HG02981 (cell line): ENCODE measurements around the gene METAP1.
A peak's percentile ranks its signal among the peaks of the same experiment; 100 is the strongest.
"Not testable (repeated sequence)": the region's sequence is repeated elsewhere in the genome, so short reads cannot be mapped to it uniquely, and the experiment has no call there.

Experiments used
- ATAC-seq: cut with Tn5 transposase; IDR thresholded peaks from one replicate; pipeline ENCODE4 v1.9.1; 2021; ENCODE audit warnings: mild to moderate bottlenecking, moderate library complexity; ENCODE audit not compliant: unreplicated experiment

METAP1 gene

GRCh38 chr4:99054428-99054994 is 59.0 kb downstream of the METAP1 start:
- ATAC-seq = peak; percentile 55

DNA sequence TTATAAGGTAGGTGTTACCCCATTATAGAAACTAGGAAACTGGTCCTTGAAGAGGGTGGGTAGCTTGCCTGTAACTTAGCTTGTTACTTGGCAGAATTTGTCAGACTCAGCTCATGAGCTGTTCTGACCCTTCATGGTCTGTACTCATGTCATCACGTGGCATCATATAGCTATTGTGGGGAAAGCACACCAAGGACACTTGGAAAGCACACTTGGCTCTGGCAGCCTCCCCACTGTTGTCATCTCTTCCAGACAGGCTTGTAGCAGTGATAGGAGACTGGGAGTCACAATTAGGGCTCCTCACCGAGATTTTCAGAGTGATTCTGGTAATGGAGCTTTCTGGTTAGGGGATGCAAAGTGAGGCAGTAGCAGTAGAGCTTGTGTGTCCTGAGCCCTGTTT is 62.7 kb downstream of the METAP1 start:
- ATAC-seq = no peak

- no peak for ATAC-seq
Observed at GRCh38 chr4:99059550-99059949, 64.0 kb downstream of the METAP1 start.

GRCh38 chr4:99061048-99061700 is 65.7 kb downstream of the METAP1 start:
- ATAC-seq = no peak

GRCh38 chr4:99062120-99062519 is 66.6 kb downstream of the METAP1 start:
- no peak for ATAC-seq

DNA sequence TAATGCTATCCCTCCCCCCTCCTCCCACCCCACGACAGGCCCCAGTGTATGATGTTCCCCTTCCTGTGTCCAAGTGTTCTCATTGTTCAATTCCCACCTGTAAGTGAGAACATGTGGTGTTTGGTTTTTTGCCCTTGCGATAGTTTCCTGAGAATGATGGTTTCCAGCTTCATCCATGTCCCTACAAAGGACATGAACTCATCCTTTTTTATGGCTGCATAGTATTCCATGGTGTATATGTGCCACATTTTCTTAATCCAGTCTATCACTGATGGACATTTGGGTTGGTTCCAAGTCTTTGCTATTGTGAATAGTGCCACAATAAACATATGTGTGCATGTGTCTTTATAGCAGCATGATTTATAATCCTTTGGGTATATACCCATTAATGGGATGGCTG is 70.0 kb downstream of the METAP1 start:
- ATAC-seq = not testable (repeated sequence)

DNA sequence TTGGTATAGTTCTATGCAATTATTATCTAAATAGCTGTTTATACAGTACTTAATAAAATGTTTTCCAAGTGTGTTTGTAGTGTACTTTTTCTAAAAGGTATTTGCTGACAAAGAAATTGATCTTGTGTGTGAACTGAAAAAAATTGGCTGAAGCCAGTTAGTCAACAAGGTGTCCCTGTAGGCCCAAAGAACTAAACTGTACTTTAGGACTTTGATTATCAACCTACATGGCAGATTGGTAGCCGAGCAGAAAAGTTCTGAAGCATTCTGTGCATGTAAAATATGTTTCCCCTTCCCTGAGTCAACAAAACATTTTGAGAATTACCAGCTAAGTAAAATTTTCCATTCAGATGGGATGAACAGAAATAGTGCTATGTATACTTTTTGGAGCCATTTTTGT is 72.1 kb downstream of the METAP1 start:
- ATAC-seq = no peak

DNA sequence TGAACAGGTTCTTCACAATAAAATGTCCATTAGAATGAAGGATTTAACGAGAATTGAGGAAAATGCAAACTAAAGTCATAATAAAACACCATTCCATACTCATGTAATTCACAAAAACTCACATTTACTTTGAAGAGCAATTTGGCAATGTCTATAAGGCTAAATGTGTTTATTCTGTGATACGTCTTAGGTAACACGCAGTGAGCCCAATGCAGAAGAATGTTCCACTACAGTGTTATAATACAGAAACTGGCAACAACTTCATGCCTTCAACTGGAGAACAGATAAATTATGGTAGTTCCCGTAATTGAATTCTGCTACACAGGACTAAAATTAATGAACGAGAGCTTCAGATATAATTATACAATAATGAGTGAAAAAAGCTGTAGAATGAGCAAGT is 75.6 kb downstream of the METAP1 start:
- no peak for ATAC-seq

DNA sequence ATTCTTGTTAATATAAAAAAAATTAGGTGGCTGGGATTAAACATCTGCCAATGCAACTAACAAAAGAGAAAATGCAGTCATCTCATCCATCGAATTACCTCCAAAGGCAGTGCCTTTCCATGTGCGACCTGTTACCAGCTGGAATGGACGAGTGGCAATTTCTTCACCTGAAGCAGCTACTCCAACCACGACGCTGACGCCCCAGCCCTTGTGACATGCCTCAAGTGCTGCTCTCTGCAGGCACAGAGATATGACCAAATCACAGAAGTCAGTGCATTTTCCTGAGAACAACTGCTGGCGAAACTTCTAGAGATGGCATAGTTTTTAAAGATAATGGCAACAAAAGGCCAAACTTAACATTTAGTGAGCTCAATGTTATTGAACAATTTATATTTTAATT is 79.3 kb downstream of the METAP1 start:
- no peak for ATAC-seq

DNA sequence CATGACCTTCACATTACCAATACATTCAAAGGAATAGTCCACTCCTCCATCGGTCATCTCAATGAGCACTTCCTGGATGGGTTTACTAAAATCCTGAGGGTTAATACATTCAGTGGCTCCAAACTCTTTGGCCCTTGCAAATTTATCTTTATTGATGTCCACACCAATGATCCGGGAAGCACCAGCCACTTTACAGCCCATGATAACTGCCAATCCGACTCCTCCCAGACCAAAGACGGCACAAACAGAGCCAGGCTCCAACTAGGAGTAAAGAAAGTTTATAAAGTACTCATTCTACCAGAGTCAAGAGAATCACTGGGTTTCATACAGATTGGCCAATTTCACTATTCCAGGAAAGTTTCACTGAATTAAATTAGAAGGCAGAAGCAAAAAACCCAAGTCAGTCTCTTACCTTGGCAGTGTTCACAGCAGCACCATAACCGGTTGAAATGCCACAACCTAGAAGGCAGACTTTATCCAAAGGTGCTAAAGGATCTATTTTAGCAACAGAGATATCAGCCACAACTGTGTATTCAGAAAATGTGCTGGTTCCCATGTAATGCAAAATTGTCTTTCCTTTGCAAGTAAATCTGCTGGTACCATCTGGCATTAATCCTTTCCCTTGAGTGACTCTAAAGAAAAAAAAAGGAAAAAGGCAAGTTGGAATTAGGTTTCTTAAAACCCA is 80.9 kb downstream of the METAP1 start:
- ATAC-seq = no peak

DNA sequence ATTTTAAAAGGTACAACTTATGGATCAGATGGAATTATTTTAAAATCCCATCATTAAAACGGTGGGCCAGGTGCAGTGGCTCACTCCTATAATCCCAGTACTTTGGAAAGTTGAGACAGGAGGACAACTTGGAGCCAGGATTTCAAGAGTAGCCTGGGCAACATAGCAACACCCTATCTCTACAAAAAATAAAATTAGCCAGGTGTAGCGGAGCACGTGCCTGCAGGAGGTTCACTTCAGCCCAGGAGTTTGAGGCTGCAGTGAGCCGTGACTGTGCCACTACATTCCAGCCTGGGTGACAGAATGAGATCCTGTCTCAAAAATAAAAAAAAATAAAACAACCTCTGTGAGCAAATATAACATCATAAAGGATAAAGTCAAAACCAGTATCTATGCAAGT is 81.7 kb downstream of the METAP1 start:
- ATAC-seq = no peak

GRCh38 chr4:99078336-99078735 is 82.8 kb downstream of the METAP1 start:
- ATAC-seq = no peak

DNA sequence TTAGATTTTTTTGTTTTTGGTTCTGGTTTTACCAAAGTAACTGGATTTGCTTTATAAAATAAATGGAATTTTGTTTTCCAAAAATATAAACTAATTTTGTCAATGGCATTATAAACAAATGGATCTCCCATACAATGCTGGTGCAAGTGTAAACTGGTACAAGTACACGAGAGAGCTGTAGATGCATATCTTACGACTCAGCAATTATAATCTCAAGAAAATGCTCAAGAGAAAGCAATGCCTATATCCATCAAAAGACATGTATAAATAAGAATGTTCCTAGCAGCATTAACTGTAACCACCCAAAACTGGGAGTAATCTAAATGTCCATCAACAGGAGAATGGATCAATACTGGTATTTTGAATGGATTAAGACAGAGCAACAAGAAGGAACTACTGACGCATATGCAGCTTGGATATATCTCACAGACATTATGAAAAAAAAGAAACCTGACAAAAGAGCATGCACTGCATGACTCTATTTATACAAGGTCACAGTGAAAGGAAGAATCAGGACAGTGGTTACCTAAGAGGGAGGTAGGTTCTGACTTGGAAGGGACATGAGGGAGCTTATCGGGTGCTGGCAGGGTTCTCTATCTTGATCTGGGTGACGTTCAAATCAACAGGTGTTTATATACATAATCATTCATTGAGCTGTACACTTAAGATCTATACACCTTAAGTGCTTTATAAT is 83.6 kb downstream of the METAP1 start:
- no peak for ATAC-seq

- no peak for ATAC-seq
Observed at GRCh38 chr4:99079625-99080295, 84.2 kb downstream of the METAP1 start.

DNA sequence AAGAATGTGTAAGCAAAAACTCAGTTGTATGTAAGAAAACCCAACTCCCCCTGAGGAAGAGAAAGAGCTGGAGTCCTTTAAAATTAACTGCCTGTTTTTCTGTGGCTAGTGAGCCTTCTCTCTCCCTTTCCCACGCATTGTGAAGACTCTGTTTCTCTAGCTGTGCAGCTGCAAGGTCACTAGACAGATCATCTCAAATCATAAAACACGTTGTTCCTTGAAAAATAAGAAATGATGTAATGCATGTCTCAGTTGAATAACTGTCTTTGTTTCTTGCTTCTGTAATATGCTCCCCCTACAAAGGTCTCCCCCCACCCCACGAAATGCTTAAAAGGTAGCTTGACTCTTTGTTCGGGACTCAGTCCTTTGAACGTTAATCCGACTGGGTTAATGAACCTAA is 85.3 kb downstream of the METAP1 start:
- not testable (repeated sequence) for ATAC-seq

GRCh38 chr4:99082192-99082591 is 86.7 kb downstream of the METAP1 start:
- no peak for ATAC-seq

DNA sequence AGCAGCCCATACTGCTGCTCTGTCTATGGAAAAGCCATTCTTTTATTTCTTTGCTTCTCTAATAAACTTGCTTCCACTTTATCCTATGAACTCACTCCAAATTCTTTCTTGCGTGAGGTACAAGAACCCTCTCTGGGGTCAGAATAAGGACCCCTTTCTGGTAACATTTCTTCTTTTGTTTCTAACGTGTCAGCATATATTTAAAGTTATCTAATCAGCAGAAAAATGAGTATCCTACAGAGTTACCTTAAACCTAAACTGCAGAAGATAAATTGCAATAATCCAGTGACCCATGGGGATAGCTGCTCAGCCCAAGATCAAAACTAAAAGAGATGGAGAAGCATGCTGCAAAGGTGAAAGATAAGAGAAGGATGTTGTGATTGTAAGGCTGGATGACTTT is 89.1 kb downstream of the METAP1 start:
- no peak for ATAC-seq

DNA sequence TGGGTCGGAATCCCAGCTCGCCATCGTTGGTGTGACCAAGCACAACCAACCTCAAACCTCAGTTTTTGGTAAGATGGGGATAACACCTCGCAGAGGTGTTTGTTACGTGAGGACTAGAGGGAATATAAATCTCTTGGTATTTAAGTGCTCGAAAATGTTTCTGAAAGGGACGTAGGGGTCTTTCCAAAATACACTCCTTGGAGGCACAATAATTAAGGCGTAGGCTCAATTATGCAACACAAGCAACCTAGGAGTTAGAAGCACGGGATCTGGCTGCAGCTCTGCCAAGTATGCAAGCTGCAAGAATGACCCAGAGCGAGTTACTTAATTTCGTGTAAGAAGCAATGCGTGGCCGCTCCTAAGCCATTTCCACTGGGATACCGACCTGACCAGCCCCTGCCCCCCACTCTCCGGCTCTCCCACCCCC is 92.5 kb downstream of the METAP1 start:
- ATAC-seq = peak; percentile 24

DNA sequence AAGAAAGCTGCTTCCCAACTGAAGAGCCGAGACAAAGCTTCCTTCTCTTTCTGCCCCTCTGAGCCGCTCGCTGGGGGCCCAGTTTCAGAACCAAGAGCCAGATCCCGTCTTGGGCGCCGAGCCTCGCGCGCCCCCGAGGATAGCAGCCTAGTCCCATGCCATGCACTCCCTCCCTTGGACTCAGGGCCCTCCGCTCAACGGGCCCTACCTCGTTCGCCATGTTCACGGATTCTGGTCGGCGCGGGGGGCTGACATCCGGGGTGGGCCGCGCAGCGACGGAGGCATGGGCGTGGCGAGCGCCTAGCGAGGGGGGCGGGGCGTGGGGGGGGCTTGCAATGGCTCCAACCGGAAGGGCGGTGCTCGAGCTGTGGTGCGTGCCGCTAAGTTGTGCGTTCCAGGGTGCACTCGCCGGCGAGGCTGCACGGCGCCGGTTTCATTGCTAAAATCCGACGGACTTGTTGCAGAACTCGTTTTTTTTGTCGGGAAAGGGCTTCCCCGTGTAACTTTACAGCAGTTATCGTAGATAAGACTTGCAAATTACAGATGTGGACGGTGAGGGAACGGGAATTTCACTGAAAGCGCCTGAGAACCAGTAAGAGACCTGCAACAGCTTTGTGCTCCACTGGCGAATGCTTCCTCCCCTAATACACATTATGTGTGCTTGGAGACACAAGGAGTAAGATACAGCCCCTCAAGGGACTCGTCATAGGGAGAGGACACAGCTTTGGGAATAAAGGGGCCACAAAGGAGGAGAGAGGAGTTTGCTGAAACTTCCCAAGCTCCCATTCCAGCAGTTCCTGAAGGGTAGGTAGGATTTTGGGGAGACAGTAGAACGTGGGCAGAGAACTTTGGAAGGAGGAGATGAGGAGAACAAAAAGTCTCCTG is 93.2 kb downstream of the METAP1 start, which contains the start of gene ADH5:
Gene ADH5, minus strand, starts transcription at position 308 of the 885 bp plus-strand sequence. Its CDS starts 88 bp downstream, at position 220.
- peak; percentile 93 for ATAC-seq
